NB4 (cell line): ENCODE data around the gene NT5DC4.
A peak's percentile ranks its signal among the peaks of the same experiment; 100 is the strongest.
"Not testable (repeated sequence)": the region's sequence is repeated elsewhere in the genome, so short reads cannot be mapped to it uniquely, and the experiment has no call there.

Experiments used
- DNase-seq: peaks from one replicate; pipeline ENCODE4 v3.0.0; 2010; ENCODE audit warnings: low read depth
- H3K4me3 ChIP-seq: one replicate; pipeline ENCODE4 v1.5.1; 2011; ENCODE audit warnings: mild to moderate bottlenecking, low read depth, low read length, moderate library complexity
- MYC ChIP-seq: IDR thresholded peaks from 2 replicates; pipeline ENCODE4 v1.6.1; 2011; ENCODE audit warnings: low read depth, low read length
- POLR2A ChIP-seq: IDR thresholded peaks from 2 replicates; pipeline ENCODE4 v1.6.1; 2011; ENCODE audit warnings: mild to moderate bottlenecking; ENCODE audit not compliant: insufficient read length; ENCODE audit errors: extremely low read depth
- TF ChIP-seq, protein P1 (sequence below): IDR thresholded peaks from one replicate; pipeline ENCODE4 v1.5.1; 2012; ENCODE audit warnings: low read depth, low read length
- TF ChIP-seq, protein P2 (sequence below): IDR thresholded peaks from 2 replicates; pipeline ENCODE4 v1.6.1; 2011; ENCODE audit warnings: low read depth, low read length

The NT5DC4 gene

DNA sequence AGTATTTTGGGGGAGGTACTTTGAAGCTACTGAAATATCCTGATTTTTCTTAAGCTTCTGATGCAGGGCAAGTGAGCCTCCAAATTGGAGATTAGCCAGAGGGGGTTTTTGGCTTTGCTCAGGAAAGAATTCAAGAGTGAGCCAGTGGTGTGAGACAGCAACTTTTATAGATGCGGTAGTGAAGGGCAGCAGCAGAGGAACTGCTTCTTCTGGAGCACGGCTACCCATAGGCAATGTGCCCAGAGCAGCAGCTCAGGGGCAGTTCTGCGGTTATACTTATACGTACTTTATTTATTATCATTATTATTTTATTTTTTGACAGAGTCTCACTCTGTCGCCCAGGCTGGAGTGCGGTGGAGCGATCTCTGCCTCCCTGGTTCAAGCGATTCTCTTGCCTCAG, 19.8 kb upstream of the NT5DC4 start:
- no peak overlapping the region for H3K4me3 ChIP-seq
- TF ChIP-seq POLR2A (no peak), MYC (no peak)
- TF ChIP-seq, protein P1, sequence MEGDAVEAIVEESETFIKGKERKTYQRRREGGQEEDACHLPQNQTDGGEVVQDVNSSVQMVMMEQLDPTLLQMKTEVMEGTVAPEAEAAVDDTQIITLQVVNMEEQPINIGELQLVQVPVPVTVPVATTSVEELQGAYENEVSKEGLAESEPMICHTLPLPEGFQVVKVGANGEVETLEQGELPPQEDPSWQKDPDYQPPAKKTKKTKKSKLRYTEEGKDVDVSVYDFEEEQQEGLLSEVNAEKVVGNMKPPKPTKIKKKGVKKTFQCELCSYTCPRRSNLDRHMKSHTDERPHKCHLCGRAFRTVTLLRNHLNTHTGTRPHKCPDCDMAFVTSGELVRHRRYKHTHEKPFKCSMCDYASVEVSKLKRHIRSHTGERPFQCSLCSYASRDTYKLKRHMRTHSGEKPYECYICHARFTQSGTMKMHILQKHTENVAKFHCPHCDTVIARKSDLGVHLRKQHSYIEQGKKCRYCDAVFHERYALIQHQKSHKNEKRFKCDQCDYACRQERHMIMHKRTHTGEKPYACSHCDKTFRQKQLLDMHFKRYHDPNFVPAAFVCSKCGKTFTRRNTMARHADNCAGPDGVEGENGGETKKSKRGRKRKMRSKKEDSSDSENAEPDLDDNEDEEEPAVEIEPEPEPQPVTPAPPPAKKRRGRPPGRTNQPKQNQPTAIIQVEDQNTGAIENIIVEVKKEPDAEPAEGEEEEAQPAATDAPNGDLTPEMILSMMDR: no peak
- TF ChIP-seq, protein P2, sequence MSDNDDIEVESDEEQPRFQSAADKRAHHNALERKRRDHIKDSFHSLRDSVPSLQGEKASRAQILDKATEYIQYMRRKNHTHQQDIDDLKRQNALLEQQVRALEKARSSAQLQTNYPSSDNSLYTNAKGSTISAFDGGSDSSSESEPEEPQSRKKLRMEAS: no peak
- peak; percentile 71 for DNase-seq

DNA sequence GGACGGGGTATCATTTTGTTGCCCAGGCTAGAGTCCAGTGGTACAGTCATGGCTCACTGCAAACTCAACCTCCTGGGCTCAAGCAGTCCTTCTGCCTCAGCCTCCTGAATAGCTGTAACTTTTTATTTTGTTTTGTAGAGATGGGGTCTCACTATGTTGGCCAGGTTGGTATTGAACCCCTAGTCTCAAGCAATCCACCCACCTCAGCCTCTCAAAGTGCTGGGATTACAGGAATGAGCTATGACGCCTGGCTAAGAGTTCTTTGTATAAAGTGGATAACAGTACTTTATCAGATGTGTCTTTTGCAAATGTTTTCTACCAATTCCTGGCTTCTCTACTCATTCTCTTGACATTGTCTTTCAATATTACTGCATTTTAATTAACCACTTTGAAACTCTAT, 17.1 kb upstream of the NT5DC4 start:
- no peak for DNase-seq
- H3K4me3 ChIP-seq: no peak overlapping the region
- no peak for TF ChIP-seq MYC
- TF ChIP-seq POLR2A: no peak
- TF ChIP-seq, protein P2: no peak
- TF ChIP-seq, protein P1: no peak

DNA sequence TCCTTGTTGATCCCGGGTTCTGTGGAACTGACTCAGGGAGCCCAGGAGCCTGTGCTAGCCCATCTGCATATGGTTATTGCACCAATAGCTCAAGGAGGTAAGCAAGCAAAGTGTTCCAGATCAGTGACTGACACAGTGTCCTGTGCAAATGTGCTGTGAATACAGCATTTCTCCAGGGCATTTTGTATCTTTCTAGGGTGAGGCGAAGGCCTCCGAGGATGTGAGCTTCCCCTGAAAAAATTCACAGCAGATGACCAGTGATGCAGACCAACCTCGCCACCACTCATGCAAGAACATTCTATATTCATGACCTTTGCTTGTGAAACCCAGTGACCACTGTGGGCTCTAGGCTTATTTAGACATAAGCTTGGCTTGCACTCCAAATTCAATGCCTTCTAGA, 15.2 kb upstream of the NT5DC4 start:
- TF ChIP-seq MYC (no peak), POLR2A (no peak)
- TF ChIP-seq, protein P1: no peak
- TF ChIP-seq, protein P2: no peak
- peak; percentile 62 for DNase-seq
- H3K4me3 ChIP-seq: no peak overlapping the region

DNA sequence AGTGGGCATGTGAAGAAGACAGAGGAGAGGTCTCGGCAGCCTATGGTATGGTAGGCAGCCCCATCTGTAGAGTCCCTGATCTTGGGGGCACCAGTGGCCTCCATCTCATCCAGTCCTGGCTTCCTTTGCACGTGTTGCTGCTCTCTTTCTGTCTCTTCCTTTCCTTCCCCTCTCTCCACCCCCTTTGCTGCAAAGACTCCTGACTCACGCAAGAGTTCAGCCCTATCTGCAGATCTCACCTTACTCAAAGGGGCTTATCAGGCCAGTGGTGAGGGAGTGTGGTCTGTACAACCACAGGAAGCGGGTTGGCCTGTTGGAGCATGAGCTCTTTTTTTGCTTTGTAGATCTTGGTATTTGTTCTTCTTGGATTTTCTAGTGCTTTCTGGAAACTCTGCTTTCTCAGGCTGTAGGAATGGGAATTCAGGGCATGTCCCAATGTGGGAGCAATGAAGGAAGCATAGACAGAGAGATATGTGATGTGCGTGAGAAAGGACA, 14.6 kb upstream of the NT5DC4 start:
- DNase-seq: peak; percentile 99
- H3K4me3 ChIP-seq: no peak overlapping the region
- TF ChIP-seq POLR2A: no peak
- TF ChIP-seq, protein P1: no peak
- TF ChIP-seq, protein P2: peak; percentile 96
- peak; percentile 97 for TF ChIP-seq MYC

DNA sequence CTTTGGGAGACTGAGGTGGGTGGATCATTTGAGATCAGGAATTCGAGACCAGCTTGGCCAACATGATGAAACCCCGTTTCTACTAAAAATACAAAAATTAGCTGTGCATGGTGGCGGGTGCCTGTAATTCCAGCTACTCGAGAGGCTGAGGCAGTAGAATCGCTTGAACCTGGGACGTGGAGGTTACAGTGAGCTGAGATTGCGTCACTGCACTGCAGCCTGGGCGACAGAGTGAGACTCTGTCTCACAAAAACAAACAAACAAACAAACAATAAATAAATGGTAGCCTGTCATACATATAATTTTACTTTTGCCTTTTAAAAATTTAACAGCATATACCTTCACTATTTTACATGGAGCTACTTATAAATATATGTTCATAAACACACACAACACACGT, 13.9 kb upstream of the NT5DC4 start:
- not testable (repeated sequence) for H3K4me3 ChIP-seq, DNase-seq

DNA sequence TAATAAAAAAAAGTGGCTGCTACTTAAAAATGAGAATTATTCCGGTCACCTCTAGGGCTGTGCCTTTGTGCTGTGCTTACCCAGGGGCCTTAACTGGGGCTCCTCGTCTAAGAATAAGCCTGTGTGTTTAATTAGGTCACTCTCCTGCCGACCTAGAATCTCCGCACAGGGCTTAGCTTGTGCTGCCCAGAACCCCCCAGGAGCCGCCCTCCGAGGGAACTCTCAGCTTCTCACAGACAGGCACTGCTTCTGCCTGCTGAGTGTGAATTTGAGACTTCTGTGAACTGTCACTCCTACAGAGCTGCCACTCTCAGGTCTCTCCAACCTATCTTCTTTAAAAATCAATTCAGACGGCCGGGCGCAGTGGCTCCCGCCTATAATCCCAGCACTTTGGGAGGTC, 11.9 kb upstream of the NT5DC4 start:
- no peak for TF ChIP-seq MYC
- DNase-seq: no peak
- no peak overlapping the region for H3K4me3 ChIP-seq

DNA sequence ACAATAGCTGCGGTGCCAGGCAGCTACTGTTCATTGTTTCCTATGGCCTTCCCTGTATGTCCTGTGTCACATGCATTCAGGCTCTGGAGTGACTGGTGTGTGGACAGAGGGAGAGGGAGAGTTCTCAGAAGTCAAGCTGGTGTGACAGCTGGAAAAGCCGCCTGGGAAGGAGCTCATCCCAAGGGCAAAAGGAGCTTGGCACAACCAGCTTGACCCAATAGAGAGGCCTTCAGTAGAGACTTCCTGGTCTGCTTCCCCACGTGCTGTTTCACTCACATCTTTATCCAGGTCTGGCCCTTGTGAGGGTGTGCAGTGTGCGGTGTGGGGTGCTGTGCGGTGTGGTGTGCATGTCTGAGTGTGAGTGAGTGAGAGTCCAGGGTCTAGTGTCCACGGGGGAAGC, 11.1 kb upstream of the NT5DC4 start:
- TF ChIP-seq, protein P2: no peak
- TF ChIP-seq MYC: no peak
- TF ChIP-seq, protein P1: no peak
- TF ChIP-seq POLR2A: no peak
- H3K4me3 ChIP-seq: no peak overlapping the region
- no peak for DNase-seq
